Measurements from ENCODE around the gene VOPP1. TPM values are rescaled to one million over a fixed set of nuclear protein-coding genes. Genes with fewer than 3 reads are reported as not detected.
A peak's percentile ranks its signal among the peaks of the same experiment; 100 is the strongest.
"Not testable (repeated sequence)": the region's sequence is repeated elsewhere in the genome, so short reads cannot be mapped to it uniquely, and the experiment has no call there.

Gene VOPP1
- polyA plus RNA-seq, 3 donors: 54.7 to 64.0 (median 56.9) TPM

- DNase-seq (ENCODE audit: extremely low read depth in 1 of 11, low read depth in 9 of 11, low spot score in 4 of 11): no peak
Measured at GRCh38 chr7:55590517-55591281, 18.4 kb upstream of the VOPP1 start.

- no peak for DNase-seq (ENCODE audit: extremely low read depth in 1 of 11, low read depth in 9 of 11, low spot score in 4 of 11)
Measured at GRCh38 chr7:55589905-55590304, 17.6 kb upstream of the VOPP1 start.

DNA sequence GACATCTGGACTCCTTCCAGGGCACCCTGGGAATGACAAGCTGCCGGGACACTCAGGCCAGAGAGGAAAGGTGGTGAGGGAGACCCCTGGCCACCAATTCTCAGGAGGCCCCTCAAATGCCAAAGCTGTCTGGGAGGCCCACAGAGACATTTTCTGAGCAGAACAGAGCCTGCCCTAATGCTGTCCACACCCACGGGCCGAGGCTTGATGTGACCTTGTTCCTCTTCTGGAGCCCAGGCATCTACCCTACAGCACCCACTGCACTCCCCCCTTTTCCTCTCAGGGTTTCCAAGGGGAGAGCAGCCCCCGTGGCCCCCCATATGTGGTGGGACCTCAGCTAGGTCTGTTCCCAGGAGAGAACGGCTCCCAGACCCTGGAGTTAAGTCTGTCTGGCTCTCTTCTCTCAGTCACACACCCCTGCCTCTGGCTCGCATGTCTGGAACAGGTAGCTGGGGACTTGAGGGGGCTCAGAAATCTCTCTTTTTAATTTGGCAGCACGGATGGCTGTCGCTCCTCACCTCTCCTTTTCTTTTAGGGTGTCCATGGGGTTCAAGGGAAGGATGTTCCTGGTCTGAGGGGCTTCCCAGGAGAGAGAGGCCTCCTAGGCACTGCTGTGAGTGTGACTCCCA, 16.8 kb upstream of the VOPP1 start:
- no peak for DNase-seq (ENCODE audit: extremely low read depth in 1 of 11, low read depth in 9 of 11, low spot score in 4 of 11)

DNA sequence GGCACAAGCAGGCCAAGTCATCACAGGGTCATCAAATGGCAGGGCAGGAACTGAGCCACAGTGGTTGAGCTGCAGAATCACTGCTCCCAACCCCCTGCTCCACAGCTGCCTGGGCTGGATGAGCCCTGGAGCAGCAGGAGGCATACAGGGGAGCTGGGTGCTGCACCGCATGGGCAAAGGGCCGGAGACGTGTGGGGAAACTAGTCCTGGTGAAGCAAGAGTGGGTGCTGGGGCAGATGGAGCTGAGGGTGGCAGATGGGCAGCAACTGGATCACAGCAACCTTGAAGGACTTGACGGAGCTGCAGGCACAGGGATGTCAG, 16.0 kb upstream of the VOPP1 start:
- DNase-seq (ENCODE audit: extremely low read depth in 1 of 11, low read depth in 9 of 11, low spot score in 4 of 11): no peak

- DNase-seq (ENCODE audit: extremely low read depth in 1 of 11, low read depth in 9 of 11, low spot score in 4 of 11): no peak
Measured at GRCh38 chr7:55587687-55588378, 15.5 kb upstream of the VOPP1 start.

GRCh38 chr7:55582656-55583055, 10.4 kb upstream of the VOPP1 start:
- DNase-seq (ENCODE audit: extremely low read depth in 1 of 11, low read depth in 9 of 11, low spot score in 4 of 11): not testable (repeated sequence)

DNA sequence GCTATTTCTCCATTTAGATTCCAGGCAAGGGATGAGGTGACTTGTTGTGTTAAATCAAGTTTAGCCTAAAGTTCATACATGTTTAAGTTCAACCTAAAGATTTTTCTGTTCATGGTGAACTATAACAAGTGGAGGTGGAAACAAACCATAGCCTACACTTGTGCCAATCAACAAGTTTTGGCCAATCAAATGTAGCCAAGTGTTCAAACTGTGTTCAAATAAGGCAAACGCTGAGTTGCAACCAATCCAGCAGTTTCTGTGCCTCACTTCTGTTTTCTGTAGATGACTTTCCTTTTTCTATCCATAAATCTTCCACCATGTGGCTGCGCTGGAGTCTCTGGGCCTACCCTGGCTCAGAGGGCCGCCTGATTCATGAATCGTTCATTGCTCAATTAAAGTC, 4.5 kb upstream of the VOPP1 start:
- no peak for DNase-seq (ENCODE audit: extremely low read depth in 1 of 11, low read depth in 9 of 11, low spot score in 4 of 11)

GRCh38 chr7:55575733-55576132, 3.4 kb upstream of the VOPP1 start:
- no peak for DNase-seq (ENCODE audit: extremely low read depth in 1 of 11, low read depth in 9 of 11, low spot score in 4 of 11)

DNA sequence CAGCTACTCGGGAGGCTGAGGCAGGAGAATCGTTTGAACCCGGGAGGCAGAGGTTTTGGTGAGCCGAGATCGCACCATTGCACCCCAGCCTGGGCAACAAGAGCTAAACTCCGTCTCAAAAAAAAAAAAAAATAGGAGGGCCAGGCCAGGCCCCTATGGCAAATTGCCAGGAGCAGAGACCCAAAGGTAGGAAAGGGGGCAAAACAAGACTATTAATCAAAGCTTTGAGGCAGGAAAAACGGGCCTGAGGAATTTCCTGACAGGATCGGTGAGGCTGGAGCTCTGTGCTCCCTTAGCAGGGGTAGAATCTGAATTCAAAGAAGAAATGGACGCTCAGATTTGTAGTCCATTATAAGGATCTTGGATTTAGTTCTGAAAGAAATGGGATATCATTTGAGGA, 2.8 kb upstream of the VOPP1 start:
- DNase-seq (ENCODE audit: extremely low read depth in 1 of 11, low read depth in 9 of 11, low spot score in 4 of 11): no peak

DNA sequence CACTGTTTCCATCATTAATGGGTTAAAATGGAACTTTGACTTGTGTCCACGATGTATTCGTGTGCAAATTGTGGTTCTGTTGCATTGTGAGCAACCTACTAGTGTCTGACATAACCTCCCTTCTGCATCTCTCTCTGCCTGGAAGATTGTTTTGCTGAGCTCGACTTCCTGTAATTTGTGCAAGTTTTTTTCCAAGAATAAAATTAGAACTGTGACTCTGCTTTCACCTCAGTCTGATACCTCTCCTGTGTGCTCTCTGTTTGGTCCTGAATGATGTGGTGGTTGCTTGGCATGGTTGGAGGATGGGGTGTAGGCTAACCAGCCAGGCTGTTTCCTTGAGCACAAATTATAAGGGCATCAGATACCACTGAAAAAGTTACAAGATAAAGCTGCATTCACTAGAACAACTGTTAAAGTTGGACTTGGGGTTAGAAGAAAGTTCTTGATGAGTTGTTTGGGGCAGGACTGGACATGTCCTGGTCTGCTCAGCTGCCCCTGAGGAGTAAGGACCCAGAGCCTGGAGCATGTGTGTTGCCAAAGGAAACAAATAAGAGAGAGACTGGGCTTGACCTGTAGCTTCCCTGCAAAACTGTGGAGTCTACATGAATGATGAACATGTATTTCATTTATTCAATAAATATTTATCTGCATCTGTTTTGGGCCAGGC, 1.9 kb upstream of the VOPP1 start:
- DNase-seq (ENCODE audit: extremely low read depth in 1 of 11, low read depth in 9 of 11, low spot score in 4 of 11): no peak

DNA sequence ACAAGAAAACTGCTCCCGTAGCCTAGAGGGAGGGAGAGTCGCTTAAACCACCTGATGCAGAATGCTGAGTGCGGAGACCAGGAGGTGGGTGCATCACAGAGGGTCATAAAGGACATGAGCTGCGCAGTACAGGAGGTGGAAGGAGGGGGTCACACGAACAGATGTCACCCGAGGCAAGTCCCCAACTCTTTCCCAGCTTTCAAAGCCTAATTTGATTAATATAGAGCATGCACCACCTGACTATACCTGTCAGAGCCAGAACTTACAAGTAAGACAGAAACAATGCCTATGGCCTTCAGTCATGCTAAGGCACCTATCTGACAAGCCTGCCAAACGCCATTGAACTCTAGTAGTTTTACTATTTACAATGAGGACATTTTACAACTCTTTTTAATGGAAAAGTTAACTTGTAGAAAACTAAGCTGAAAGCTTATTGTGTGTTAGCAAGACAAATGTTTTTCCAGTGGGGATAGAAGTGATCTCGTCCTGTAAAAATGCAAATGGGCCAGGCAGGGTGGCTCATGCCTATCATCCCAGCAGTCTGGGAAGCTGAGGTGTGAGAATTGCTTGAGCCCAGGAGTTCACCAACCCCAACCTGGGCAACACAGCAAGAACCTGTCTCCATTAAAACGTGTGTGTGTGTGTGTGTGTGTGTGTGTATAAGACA, 1.1 kb upstream of the VOPP1 start:
- no peak for DNase-seq (ENCODE audit: extremely low read depth in 1 of 11, low read depth in 9 of 11, low spot score in 4 of 11)

- DNase-seq (ENCODE audit: extremely low read depth in 1 of 11, low read depth in 9 of 11, low spot score in 4 of 11): peak in 3 of 11 donors; percentile 39 to 48 (median 46)
Measured at GRCh38 chr7:55571511-55572377, 558 bp downstream of the VOPP1 start.

- DNase-seq (ENCODE audit: extremely low read depth in 1 of 11, low read depth in 9 of 11, low spot score in 4 of 11): no peak
Measured at GRCh38 chr7:55570939-55571338, 1.4 kb downstream of the VOPP1 start.

DNA sequence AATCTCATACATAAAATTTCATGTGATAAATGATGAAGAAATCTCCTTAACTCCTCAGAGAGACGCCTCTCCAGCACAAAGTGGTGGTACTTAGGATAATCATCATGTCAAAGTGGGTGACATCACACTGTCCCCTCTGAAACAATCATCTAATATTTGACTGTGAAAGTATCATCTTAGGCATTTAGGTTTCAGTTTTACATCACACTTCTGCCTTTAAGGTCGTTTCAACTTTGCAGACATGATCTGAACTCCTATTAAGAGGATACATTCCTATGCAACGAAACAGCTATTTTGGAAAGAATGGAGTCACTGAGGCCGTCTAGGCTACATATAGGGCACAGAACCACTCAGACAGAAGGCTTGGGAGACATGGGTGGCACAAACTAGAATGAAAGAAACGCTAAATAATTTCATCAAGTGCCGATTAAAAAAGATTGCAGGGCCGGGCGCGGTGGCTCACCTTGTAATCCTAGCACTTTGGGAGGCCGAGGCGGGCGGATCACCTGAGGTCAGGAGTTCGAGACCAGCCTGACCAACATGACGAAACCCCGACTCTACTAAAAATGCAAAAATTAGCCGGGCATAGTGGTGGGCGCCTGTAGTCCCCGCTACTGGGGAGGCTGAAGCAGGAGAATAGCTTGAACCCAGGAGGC, 2.0 kb downstream of the VOPP1 start:
- no peak for DNase-seq (ENCODE audit: extremely low read depth in 1 of 11, low read depth in 9 of 11, low spot score in 4 of 11)

DNA sequence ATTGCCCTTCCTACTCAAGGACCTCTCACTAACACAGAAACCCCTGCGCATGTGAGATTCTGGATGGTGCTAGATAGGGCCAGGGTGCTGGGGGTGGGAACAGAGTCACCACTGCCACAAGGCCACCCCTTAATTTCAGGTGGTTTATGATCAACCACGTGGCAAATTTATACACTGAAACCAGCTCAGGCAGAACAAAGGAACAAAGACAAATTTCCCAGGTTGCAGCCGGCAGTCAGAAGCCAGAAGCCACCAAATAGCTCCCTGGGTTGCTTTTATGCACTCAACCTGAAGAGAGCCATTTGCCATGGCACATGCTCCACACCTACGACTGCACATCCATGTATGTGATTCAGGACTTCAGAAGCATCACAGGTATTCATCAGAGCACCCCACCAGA, 2.5 kb downstream of the VOPP1 start:
- no peak for DNase-seq (ENCODE audit: extremely low read depth in 1 of 11, low read depth in 9 of 11, low spot score in 4 of 11)

GRCh38 chr7:55569269-55569663, 3.0 kb downstream of the VOPP1 start:
- DNase-seq (ENCODE audit: extremely low read depth in 1 of 11, low read depth in 9 of 11, low spot score in 4 of 11): no peak

- no peak for DNase-seq (ENCODE audit: extremely low read depth in 1 of 11, low read depth in 9 of 11, low spot score in 4 of 11)
Measured at GRCh38 chr7:55568613-55569268, 3.6 kb downstream of the VOPP1 start.

GRCh38 chr7:55567571-55567970, 4.7 kb downstream of the VOPP1 start:
- DNase-seq (ENCODE audit: extremely low read depth in 1 of 11, low read depth in 9 of 11, low spot score in 4 of 11): no peak
